SK-N-MC (cell line): ENCODE data around the gene HAP1.
"Not testable (repeated sequence)": the region's sequence is repeated elsewhere in the genome, so short reads cannot be mapped to it uniquely, and the experiment has no call there.

Experiments used
- DNase-seq: peaks from one replicate; pipeline ENCODE4 v3.0.0-alpha.2; 2011; ENCODE audit warnings: low read depth, low spot score
- H3K27ac ChIP-seq: fragments of 200-600 bp; sonication (generic); 2 replicates; pipeline ENCODE4 v1.5.1; 2016; ENCODE audit warnings: mixed run types
- H3K36me3 ChIP-seq: fragments of 200-600 bp; sonication (generic); 2 replicates; pipeline ENCODE4 v1.6.1; 2017; ENCODE audit warnings: antibody characterized with exemption, low read length, mixed read lengths; ENCODE audit not compliant: insufficient read depth
- H3K4me3 ChIP-seq: fragments of 200-600 bp; sonication (generic); 2 replicates; pipeline ENCODE4 v1.5.1; 2016
- H3K9ac ChIP-seq: fragments of 200-600 bp; sonication (generic); 2 replicates; pipeline ENCODE4 v1.8.0; 2017; ENCODE audit warnings: mixed run types, mixed read lengths; ENCODE audit not compliant: insufficient read length
- H3K9me3 ChIP-seq: fragments of 200-600 bp; sonication (generic); 2 replicates; pipeline ENCODE4 v1.6.1; 2017; ENCODE audit warnings: low read depth, mild to moderate bottlenecking, antibody characterized with exemption, low read length, moderate library complexity, mixed read lengths
- EZH2 ChIP-seq: fragments of 200-600 bp; sonication (generic); IDR thresholded peaks from one replicate; pipeline ENCODE4 v1.6.1; 2017; ENCODE audit warnings: antibody characterized with exemption
- FOXP2 ChIP-seq: optimal IDR thresholded peaks from 2 replicates; pipeline ENCODE3; 2011; ENCODE audit warnings: mild to moderate bottlenecking, moderate library complexity; ENCODE audit not compliant: insufficient read depth; ENCODE audit errors: extremely low read length, control extremely low read depth
- POLR2AphosphoS5 ChIP-seq: IDR thresholded peaks from 2 replicates; pipeline ENCODE4 v1.6.1; 2012; ENCODE audit warnings: mild to moderate bottlenecking, low read depth, low read length, borderline replicate concordance

HAP1 gene

DNA sequence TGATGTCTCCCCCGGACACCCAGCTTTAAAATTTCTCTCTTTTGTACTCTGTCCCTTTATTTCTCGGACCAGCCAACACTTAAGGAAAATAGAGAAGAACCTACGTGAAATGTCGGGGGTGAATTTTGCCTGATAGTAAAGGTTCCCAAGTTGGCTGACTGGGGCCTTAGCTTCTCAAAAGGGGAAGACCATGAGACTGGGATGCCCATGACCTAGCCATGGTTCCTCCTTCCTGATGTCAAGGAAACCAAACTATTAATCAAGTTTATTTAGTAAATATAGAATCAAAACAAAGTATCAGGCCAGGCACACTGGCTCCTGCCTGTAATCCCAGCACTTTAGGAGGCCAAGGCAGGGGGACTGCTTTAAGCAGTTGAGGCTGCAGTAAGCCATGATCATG lies 48.2 kb downstream of the HAP1 start:
- no peak for TF ChIP-seq EZH2
- no peak for TF ChIP-seq POLR2AphosphoS5
- TF ChIP-seq FOXP2, result no peak
- H3K9ac ChIP-seq, result no peak overlapping the region
- H3K4me3 ChIP-seq, result no peak overlapping the region
- no peak for DNase-seq
- H3K27ac ChIP-seq, result no peak overlapping the region
- peaks cover 20% of the 10 kb centered on the region for H3K36me3 ChIP-seq
- no peaks in the 10 kb centered on the region for H3K9me3 ChIP-seq

DNA sequence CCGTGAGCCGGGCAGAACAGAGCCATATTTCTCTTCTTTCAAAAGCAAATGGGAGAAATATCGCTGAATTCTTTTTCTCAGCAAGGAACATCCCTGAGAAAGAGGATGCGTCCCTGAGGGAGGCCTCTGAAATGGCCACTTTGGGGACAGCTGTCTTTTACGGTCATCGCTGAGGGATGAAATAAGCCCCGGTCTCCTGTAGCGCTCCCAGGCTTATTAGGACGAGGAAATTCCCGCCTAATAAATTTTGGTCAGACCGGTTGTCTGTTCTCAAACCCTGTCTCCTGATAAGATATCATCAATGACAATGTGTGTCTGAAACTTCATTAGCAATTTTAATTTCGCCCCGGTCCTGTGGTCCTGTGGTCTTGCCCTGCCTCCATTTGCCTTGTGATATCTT lies 48.7 kb downstream of the HAP1 start:
- H3K36me3 ChIP-seq, result peaks cover 15% of the 10 kb centered on the region
- H3K27ac ChIP-seq, H3K9ac ChIP-seq, H3K9me3 ChIP-seq, DNase-seq, H3K4me3 ChIP-seq: not testable (repeated sequence)

DNA sequence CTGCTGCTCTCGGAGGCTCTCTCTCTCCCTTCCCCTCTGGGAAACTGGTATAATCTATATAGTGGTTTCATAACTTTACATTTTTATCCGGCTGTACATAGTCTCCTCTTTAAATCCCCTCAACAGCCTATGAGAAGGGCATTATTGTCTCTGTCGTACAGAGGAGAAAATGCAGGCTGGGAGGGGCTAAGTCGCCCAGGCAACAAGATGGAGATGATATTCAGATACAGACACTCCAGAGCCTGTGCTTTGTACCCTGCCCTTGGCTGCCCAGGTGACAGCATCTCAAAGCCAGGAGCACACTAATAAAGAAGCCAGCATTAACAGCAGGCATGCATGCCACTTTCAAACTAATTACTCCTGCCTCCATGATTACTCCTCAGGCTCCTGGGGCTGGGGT lies 50.4 kb downstream of the HAP1 start:
- Histone ChIP-seq H3K36me3 (no peaks in the 10 kb centered on the region), H3K27ac (no peak overlapping the region), H3K9me3 (no peaks in the 10 kb centered on the region), H3K4me3 (no peak overlapping the region), H3K9ac (no peak overlapping the region)
- DNase-seq, result no peak
- no peak for TF ChIP-seq FOXP2
- no peak for TF ChIP-seq POLR2AphosphoS5
- no peak for TF ChIP-seq EZH2

DNA sequence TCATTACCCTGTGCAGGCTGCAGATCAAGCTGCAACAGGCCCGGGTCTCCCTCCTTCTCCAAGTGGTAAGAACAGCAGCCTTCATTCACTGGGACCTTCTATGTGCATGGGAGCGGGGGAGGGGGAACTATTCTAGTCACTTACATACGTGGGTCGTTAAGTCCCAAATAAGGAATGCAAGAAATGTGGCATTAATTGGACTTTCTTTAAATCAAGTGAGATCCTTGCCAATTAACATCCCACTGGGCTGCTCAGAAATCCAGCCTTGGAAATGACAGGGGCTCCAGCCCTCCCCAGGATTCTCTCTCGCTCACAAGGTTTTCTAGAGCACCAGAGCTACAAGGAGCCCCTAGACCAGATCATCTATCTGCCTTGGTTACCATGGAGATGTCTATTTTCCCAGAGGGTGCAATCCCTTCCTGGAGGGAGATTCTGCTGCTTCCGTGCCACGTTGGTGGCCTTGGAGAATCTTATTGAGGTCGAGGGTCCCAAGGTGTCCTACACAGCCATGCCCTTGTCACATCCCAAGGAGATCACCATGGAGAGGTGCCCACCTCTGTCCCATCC lies 50.9 kb downstream of the HAP1 start:
- DNase-seq, result no peak
- no peak overlapping the region for H3K4me3 ChIP-seq
- no peak overlapping the region for H3K9ac ChIP-seq
- no peaks in the 10 kb centered on the region for H3K9me3 ChIP-seq
- H3K27ac ChIP-seq, result no peak overlapping the region
- no peaks in the 10 kb centered on the region for H3K36me3 ChIP-seq
- TF ChIP-seq POLR2AphosphoS5 (no peak), FOXP2 (no peak), EZH2 (no peak)

DNA sequence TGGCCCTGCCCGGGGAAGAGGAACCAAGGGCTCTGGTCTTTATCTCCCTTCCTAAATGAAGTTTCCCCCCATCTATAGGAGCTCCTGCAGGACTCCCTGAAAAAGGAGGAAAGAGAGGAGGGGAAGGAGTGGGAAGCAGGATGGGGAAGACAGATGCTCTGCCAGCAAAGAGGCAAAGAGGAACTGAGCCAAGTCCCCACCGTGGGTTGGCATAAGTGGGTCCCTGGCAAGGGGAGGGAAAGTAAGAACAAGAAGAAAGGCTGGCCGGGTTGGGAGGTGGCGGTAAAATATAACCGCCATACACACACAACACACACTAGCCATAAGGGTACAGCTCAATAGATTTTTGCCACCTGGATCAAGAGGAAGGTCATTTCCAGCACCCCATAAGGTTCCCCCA lies 51.8 kb downstream of the HAP1 start:
- Histone ChIP-seq H3K36me3 (no peaks in the 10 kb centered on the region), H3K4me3 (no peak overlapping the region), H3K27ac (no peak overlapping the region), H3K9me3 (no peaks in the 10 kb centered on the region), H3K9ac (no peak overlapping the region)
- TF ChIP-seq POLR2AphosphoS5 (no peak), EZH2 (no peak), FOXP2 (no peak)
- no peak for DNase-seq

DNA sequence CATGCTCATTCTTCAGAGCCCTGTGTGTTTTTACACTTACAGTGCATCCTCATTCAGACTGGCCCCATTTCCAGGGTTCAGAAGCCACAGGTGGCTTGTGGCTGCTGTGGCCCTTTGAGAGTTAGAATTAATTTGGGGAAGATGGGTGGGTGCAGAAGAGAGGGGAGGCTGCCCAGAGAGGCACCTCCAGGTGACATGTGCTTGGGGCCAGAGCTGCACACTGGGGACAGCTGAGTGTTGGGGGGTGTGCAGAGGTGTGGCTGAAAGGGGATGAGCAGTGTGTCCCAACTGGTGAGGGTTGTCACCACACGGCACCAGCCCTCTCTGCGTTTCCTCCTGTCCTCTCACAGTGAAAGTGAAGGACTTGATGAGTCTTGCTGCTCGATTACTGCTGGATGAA lies 52.7 kb downstream of the HAP1 start:
- TF ChIP-seq POLR2AphosphoS5 (no peak), FOXP2 (no peak), EZH2 (no peak)
- no peak for DNase-seq
- no peak overlapping the region for H3K4me3 ChIP-seq
- no peak overlapping the region for H3K9ac ChIP-seq
- no peaks in the 10 kb centered on the region for H3K9me3 ChIP-seq
- no peaks in the 10 kb centered on the region for H3K36me3 ChIP-seq
- no peak overlapping the region for H3K27ac ChIP-seq

DNA sequence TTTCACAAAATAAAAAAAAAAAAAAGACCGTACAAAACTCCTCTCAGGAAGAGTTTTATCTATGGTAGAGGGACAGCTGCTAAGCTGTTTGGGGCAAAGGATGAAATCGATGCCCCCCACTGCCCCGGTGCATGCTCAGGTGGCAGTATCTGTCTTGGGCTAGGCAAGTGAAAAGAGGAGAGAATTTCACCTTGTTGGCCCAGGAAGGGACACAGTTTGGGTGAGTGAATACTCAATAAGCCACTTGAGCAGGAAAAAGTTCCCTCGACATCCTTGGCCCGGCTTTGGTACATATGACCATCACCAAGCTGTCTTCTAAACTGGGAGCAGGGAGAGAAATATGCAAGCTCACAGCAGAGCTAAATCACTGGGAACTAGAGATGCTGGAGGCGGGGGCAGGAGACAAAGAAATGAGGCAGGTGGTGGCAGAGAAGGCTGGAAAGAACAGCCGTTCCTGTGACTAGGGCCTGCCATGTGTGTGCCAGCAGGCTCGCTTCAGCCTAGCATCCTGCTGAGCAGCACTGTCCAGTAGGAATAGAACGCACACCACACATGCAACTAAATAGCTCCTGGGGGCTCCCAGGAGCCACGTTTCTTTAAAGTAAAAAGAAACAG lies 53.9 kb downstream of the HAP1 start:
- no peak for DNase-seq
- no peak for TF ChIP-seq FOXP2
- no peak for TF ChIP-seq POLR2AphosphoS5
- TF ChIP-seq EZH2, result no peak
- no peaks in the 10 kb centered on the region for H3K36me3 ChIP-seq
- no peak overlapping the region for H3K27ac ChIP-seq
- H3K9ac ChIP-seq, result no peak overlapping the region
- H3K4me3 ChIP-seq, result no peak overlapping the region
- H3K9me3 ChIP-seq, result no peaks in the 10 kb centered on the region

DNA sequence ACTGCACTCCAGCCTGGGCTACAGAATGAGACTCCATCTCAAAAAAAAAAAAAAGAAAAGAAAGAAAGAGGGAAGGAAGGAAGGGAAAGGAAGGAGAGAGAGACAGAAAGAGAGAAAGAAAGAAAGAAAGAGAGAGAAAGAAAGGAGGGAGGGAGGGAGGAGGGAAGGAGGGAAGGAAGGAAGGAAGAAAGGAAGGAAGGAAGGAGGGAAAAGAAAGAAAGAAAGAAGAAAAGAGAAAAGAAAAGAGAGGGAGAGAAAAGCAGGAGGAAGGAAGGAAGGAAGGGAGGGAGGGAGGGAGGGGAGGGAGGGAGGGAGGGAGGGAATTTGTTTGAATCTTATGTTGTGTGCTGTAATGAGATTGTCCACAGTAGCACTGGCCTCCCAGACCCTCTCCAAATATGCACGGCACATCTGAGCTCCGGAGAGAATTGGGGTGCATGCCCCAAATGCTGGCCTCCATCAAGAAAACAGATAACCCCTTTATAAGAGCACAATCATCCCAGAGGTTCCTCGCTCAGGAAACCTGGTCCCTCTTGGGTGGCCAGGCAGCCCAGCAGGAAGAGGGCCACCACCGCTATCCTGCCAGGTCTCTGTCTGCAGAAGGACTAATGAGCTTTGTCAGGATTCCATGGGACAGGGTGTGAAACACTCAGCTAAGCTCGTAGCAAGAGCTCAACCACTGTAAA lies 54.6 kb downstream of the HAP1 start:
- Histone ChIP-seq H3K27ac (no peak overlapping the region), H3K9ac (no peak overlapping the region), H3K4me3 (no peak overlapping the region), H3K9me3 (no peaks in the 10 kb centered on the region), H3K36me3 (no peaks in the 10 kb centered on the region)
- TF ChIP-seq FOXP2 (no peak), POLR2AphosphoS5 (no peak), EZH2 (no peak)
- no peak for DNase-seq
